Middle frontal gyrus (tissue), 1 donor: ENCODE measurements around the gene KCTD18.

Experiments
- DNase-seq: peaks from one replicate; pipeline ENCODE4 v3.0.0-alpha.2; 2015; ENCODE audit warnings: low spot score; ENCODE audit errors: extremely low spot score

The KCTD18 gene

DNA sequence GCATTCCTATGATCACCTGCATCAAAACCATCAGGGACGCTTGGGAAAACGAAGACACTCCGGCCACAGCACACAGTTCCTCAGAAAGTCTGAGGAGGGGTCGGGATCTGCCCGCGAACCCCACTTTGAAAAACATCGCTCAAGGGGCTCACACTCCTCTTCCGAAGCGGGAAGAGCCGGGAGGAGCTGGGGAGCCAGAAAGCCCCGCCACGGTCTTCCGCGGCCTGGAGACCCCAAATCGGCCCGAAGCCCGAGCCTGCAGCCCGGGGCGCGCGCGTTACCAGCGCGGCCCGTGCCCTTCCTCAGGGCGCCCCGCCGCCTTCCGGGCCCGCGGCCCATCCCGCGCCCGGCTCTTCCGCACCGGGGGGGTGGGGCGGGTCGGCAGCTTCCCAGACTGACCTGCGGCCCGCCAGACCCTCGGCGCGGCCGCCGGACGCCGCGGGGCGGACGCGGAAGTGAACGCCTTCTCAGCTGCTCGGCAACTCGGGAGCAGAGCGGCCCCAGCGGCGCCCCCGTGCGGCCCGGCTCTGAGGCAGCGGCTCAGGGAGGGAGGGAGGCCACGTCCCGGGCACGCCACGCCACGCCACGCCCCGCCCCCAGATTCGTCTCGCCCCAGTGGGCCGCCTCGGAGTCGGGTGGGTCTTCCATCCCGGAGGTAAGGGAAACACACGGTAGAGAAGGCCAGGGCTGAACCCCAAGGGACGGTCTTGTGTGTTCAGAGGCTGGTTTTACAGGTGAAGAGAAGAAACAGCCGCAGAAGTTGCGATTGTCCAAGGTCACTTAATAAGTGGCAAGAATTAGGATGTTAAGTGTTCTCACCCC lies at the start of gene KCTD18:
Gene KCTD18 (minus strand): TSS at position 457 of the 822 bp plus-strand sequence. CDS start 3,052 bp downstream, outside the sequence.
- DNase-seq = peak; percentile 84

GRCh38 chr2:200540793-200541192 lies 30.9 kb upstream of the KCTD18 start:
- no peak for DNase-seq

DNA sequence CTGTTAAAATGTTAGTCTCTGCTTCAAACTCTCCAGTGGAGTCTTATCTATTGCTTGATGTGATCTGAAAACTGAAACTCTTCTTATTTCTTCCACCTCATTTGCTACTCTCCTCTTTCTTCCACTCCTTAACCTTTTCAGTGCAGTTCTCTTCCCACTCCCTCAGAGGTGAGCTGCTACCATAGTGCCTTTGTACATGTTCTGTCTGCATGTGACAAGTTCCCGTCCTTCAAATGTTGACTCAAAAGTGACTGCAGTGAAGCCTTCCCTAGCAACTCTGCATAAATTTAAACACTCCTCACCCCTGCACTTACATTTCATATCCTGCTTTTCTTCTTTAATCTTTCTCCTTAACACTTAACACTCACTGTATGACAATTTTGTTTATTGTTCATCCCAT lies 28.3 kb upstream of the KCTD18 start:
- no peak for DNase-seq

GRCh38 chr2:200534572-200534971 lies 24.7 kb upstream of the KCTD18 start:
- DNase-seq = no peak

GRCh38 chr2:200533754-200534153 lies 23.9 kb upstream of the KCTD18 start:
- DNase-seq = no peak

GRCh38 chr2:200528228-200528627 lies 18.4 kb upstream of the KCTD18 start:
- DNase-seq = no peak

GRCh38 chr2:200525882-200526651 lies 16.2 kb upstream of the KCTD18 start, which contains the start of gene SGO2:
Gene SGO2 (plus strand): TSS chr2:200526207. CDS start chr2:200532976, 6,769 bp downstream.
- peak; percentile 92 for DNase-seq

DNA sequence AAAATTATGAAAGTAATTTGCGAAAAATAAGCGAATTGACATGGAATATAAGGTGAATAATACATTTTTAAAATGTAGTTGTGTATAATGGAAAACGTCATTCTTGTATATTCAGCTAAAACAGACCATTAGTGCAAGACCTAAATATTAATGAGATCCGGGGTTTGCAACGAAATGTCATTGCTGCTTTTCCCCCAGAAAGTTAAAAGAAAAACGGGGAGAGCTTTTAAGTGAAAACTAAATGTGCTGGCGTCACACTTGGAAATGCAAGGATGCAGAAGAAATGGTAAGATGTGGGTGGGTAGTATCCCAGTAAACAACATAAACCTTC lies 15.6 kb upstream of the KCTD18 start:
- no peak for DNase-seq

DNA sequence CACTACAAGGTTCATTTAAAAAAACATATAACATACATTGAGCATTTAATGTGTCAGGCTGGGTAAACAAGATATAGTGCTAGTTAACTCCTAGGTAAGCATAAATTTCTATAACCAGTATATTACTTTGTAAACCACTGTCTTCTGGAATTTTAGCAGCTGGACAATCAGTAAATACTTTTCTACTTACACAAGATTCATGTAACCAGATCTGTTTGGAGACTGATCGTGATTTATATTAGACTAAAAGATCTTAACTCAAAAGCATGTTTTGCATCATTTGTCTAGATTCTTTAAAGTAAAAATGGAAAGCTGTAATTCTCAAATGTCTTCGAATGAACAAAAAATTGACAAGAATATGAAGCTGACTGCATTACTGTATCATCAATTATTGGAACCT lies 15.2 kb upstream of the KCTD18 start:
- no peak for DNase-seq

DNA sequence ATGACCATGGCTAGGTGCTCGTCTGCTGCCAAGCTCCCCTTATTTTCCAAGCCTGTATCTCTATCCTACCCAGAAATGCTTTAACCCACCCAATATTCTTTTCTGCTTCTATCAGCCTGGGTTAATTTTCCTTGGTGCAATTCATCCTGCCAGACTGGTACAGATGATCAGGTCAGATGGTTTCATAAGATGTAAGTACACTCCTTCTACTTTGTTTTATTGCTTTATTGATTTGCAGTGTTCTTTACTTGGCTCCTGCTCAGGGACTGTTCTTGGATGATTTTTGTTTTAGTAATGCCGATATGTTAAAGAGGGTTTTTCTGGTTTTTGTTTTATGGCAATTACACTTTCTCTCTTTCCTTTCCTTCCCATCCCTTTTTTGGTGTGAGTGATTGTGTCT lies 13.7 kb upstream of the KCTD18 start:
- no peak for DNase-seq

- no peak for DNase-seq
Observed at GRCh38 chr2:200523158-200523557, 13.3 kb upstream of the KCTD18 start.

DNA sequence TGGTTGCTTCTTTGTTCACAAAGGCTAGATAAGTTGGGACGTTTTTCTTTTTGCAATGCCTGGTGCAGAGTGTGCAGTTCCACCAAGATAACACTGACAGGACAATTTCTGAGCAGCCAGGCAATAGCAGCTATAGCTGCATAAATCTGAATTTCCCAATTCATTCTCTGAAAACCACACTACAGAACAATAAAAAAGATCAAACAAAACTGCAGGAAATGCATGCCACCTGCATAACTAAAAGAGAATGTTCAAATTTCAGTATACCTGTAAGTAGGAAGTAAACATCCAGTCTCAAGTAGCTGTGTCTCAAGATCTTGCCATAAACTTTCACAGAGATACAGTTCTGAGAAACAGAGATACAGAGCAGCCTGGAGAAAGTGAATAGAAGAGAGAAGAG lies 5.3 kb upstream of the KCTD18 start:
- no peak for DNase-seq

DNA sequence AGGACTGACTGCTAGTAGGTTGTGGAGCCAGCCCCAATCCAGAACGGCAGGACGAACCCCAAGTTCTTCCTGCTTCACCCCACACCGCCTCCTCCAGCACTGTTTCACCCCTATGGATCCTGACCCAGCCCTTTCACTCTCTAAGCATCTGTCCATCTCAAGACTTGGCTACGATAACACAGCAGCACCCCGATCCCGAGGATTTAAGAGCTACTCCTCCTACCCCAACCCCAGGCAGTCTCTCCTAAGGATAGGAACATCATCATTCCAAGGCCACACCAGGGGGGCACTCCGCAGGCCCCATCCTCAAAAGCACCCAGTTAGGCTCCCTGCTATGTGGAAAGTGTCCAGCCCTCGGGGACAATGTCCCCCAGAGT lies 645 bp downstream of the KCTD18 start:
- DNase-seq = no peak

DNA sequence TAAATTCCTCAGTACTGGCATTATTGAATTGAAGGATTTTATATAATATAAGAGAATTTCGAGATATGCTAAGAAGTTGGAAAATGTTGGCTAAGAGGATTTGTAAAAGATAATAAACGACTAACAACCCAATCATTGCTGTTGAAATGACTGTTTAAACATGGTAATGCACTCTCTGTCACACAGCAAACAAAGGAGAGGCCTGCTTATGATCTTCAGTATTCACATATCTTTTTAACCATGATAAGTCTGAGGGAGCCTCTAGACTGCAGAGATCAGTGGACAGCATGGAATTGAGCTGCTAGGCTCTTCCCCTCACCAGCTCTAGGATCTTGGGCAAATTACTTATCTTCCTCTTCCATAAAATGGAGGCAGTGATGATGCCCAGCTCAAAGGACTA lies 2.7 kb downstream of the KCTD18 start:
- no peak for DNase-seq

GRCh38 chr2:200506679-200507078 lies 3.2 kb downstream of the KCTD18 start:
- DNase-seq = no peak

GRCh38 chr2:200502196-200502595 lies 7.7 kb downstream of the KCTD18 start:
- DNase-seq = no peak

DNA sequence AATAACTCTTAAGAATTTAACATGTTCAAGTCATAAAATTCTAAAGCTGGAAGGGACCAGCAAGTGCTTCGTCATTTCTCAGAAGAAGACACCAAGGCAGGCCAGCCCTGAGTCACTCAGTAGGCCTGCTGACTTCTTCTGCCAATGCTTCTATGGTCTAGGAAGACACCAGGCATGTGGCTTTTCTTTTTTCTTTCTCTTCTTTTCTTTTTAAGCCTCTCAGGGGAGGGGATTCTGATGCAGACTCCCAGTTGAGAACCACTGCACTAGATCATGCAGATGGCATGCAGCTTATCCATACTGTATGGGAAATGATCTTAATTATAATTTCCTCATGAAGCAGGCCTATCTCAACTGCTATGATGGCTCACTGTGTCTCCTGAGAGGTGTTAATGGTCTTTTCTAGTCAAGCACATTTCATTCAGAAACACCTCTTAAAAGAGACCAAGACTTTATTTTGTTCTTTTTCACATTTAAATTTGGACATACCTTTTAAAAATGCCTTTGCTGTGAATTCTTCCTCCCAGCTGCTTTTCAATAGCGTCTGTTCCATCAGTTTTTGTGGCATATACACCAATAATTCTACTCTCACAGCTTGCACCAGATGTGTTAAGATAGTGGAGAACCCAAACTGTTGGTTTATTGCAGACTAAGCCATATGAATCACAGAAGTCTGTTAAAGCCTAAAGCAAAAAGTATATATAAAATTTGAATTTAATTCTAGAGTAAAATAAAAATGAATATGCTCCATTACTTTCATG lies 11.3 kb downstream of the KCTD18 start:
- DNase-seq = no peak

DNA sequence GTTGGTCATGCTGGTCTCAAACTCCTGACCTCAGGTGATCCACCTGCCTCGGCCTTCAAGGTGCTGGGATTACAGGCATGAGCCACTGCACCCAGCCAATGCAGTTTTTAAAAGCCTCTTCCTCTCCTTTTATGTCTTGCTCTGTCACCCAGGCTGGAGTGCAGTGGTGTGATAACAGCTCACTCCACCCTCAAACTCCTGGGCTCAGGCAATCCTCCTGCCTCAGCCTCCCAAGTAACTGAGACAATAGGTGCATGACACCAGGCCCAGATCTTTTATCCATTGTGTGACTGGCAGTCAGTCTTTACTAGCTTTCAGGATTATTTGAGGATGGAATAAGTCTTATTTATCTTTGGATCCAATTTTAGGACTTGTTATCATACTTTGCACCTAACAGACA lies 13.2 kb downstream of the KCTD18 start:
- no peak for DNase-seq

DNA sequence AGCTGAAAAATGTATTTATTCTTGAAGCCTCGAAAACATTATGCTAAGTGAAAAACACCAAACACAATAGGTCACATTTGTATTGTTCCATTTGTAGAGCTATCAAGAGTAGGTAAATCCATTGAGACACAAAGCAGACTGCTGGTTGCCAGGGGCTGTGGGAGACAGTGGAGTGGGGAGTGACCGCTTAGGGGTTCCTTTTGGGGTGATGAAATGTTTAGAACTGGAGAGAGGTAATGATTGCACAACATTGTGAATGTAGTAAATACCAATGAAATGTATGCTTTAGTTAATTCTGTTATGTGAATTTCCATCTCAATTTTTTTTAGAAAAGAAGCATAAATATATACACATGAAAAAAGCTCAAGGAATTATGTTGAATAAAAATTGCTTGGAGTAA lies 15.8 kb downstream of the KCTD18 start:
- DNase-seq = no peak

GRCh38 chr2:200492656-200493055 lies 17.2 kb downstream of the KCTD18 start:
- DNase-seq = no peak

- no peak for DNase-seq
Observed at GRCh38 chr2:200490001-200490400, 19.9 kb downstream of the KCTD18 start.

- DNase-seq = no peak
Observed at GRCh38 chr2:200488169-200488568, 21.7 kb downstream of the KCTD18 start.
